HG02763 (cell line): ENCODE data around the gene MYMK.
"Not testable (repeated sequence)": the region's sequence is repeated elsewhere in the genome, so short reads cannot be mapped to it uniquely, and the experiment has no call there.

Experiments used
- ATAC-seq: cut with Tn5 transposase; IDR thresholded peaks from one replicate; pipeline ENCODE4 v1.9.1; 2021; ENCODE audit warnings: mild to moderate bottlenecking, moderate library complexity; ENCODE audit not compliant: unreplicated experiment

MYMK gene

DNA sequence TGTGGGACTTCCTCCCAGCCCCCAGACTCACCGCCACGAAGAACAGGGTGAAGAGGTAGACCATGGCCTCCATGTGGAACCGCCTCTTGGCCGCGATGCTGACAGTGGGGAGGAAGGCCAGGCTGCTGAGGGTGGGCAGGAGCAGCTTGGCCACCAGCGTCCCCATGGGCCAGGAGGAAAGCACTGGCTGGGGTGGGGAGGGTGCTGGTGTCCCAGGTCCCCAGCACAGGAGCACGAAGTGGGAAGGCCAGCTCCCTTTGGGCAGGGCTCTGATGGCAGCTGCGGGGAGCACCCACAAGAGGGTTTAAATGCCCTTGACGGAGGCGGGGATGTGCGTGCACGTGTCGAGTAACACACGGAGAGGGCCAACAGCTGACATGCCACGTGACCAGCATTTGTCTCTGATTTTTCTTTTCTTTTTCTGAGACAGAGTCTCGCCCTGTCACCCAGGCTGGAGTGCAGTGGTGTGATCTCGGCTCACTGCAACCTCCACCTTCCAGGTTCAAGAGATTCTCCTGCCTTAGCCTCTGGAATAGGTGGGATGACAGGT lies at the start of gene MYMK:
MYMK (minus strand) TSS at position 281 of the 550 bp plus-strand sequence; CDS start at position 166, 115 bp downstream.
- ATAC-seq = no peak

DNA sequence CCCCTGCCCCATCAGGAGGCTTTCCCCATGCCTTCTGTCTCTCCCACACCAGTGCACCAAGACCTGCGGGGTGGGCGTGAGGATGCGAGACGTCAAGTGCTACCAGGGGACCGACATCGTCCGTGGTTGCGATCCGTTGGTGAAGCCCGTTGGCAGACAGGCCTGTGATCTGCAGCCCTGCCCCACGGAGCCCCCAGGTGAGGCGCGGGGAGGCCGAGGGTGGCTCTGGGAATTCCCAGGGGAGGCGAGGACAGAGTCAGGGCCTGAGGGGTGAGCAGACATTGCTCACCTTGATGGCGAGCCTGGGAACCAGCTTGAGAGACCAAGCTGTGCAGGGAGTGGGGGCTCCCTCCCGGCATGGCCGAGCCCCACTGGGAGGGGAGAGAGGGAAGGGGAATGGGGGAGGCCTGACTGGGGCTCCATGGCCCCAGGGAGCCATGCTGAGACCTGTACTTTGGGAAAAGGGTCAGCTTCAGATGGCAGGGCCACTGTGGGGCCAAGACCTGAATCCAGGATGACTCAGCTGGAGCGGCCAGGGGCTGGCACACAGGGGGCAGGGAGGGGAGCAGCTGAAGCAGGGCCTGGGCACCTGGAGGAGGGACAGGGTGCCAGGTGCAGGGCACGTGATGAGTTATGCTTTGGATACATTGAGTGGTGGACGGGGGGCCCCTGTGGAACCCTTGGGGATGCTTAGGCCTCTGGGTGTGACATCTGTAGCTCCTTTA lies 49.2 kb upstream of the MYMK start:
- ATAC-seq = no peak

- no peak for ATAC-seq
These were observed 48.1 kb upstream of the MYMK start for GRCh38 chr9:133572821-133573361.

GRCh38 chr9:133571896-133572595 lies 47.3 kb upstream of the MYMK start:
- no peak for ATAC-seq

DNA sequence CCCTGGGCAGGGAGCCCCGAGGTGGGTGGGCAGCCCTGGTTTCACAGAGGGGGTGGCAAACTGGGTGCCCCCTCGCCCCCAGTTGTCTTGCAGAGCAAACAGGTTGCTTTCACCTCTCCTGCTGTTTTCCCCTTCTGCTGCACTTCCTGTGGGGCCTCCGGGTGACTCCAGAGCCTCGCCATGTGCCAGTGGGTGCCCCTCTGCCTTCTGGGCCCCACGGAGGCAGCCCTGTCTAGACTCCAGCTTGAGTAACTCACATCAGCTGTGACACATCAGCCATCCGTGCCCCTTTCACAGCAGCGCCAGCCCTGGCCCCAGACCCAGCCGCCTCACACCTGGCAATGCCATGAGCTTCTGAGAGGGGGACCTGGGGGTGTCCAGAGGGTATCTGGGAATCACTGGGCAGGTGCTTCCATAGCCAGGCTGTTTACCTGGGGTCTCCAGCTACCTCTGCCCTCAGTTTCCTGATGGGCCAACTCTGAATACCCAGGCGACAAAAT lies 46.7 kb upstream of the MYMK start:
- no peak for ATAC-seq

- no peak for ATAC-seq
These were observed 45.9 kb upstream of the MYMK start for GRCh38 chr9:133570691-133571080.

- no peak for ATAC-seq
These were observed 45.3 kb upstream of the MYMK start for GRCh38 chr9:133569891-133570690.

- no peak for ATAC-seq
These were observed 44.5 kb upstream of the MYMK start for GRCh38 chr9:133569121-133569785.

DNA sequence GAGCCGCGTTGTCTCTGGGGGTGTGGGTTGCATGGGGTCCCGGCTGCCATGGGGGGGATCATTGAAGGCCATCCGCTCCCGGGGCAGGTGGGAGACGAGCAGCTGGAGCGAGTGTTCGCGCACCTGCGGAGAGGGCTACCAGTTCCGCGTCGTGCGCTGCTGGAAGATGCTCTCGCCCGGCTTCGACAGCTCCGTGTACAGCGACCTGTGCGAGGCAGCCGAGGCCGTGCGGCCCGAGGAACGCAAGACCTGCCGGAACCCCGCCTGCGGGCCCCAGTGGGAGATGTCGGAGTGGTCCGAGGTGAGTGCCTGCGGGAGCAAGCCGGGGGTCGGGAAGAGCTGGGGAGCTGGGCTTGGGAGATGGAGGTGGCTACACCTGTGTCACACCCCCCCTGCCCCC lies 43.4 kb upstream of the MYMK start:
- no peak for ATAC-seq

GRCh38 chr9:133566817-133567216 lies 42.1 kb upstream of the MYMK start:
- ATAC-seq = no peak

- no peak for ATAC-seq
These were observed 41.6 kb upstream of the MYMK start for GRCh38 chr9:133566382-133566781.

DNA sequence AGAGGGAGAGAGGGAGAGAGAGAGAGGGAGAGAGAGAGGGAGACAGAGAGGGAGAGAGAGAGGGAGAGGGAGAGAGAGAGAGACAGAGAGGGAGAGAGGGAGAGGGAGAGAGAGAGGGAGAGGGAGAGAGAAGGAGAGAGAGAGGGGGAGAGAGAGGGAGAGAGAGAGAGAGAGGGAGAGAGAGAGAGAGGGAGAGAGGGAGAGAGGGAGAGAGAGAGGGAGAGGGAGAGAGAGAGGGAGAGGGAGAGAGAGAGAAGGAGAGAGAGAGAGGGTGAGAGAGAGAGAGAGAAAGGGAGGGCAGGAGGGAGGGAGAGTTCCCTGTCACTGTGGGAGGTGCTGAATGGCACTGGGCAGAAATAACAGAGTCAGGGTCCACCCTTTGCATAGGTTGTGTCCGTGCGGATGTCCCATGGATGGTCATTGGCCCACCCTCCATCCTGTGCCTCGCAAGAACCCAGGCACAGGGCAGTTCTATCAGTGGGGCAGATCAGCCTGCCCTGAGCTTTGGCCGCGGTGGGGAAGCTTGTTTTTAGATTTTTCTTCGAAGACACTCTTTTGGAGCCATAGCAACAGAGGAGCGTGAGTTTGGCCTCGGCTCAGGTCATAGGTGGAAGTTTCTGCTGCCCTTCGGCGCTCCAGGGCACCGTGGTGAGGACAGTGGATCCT lies 39.8 kb upstream of the MYMK start:
- ATAC-seq = no peak

DNA sequence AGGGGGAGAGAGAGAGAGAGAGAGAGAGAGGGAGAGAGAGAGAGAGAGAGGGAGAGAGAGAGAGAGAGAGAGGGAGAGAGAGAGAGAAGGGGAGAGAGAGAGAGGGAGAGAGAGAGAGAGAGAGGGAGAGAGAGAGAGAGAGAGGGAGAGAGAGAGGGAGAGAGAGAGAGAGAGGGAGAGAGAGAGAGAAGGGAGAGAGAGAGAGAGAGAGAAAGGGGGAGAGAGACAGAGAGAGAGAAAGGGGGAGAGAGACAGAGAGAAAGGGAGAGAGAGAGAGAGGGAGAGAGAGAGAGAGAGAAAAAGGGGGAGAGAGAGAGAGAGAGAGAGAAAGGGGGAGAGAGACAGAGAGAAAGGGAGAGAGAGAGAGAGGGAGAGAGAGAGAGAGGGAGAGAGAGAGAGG lies 39.1 kb upstream of the MYMK start:
- not testable (repeated sequence) for ATAC-seq

DNA sequence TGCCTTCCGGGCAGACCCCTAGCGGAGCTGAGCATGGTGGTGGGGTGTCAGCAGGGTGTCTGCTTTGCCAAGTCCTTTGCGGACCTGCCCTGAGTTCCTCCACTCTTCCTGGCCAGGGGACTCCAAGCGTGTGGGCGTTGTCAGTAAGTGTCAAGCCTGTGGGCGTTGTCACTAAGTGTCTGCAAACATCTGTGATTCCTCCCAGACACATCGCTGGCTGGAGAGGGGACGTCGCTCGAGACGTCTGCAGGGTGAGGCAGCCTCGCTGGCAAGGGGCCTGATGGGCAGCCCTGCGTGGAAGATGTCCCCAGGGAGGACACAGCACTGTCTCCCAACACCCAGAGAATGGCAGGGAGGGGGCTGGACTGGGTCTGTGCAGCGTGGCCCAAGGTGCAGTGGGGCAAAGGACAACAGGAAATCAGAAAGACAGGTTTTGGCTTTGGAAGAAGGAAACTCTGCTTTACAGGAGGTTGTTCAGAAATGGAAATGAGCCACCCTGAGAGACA lies 38.6 kb upstream of the MYMK start:
- ATAC-seq = no peak

GRCh38 chr9:133562611-133563290 lies 38.0 kb upstream of the MYMK start:
- no peak for ATAC-seq

DNA sequence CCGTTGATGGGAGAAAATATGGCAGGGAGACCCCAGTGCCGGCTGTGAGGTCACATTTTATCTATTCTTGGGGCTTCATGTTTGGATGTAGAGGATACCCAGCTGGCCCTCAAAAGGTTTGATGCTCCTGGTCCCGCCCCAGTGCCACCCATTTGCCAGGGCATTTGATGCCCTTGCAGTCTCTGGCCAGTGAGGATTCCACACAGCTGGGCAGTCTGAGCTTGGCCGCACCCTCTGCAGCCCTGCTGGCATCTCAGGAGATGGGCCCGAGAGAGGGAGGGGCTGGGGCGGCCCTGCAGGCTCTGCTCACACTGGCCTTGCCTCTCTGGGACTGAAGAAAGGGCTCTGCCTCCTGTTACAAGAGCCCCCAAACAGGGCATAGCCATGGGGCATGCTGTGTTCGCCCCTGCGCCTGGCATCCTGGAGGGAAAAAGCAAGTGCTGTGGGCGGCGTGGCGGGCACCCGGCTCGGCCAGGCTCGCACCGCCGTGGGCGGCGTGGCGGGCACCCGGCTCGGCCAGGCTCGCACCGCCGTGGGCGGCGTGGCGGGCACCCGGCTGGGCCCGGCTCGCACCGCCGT lies 37.3 kb upstream of the MYMK start:
- no peak for ATAC-seq

DNA sequence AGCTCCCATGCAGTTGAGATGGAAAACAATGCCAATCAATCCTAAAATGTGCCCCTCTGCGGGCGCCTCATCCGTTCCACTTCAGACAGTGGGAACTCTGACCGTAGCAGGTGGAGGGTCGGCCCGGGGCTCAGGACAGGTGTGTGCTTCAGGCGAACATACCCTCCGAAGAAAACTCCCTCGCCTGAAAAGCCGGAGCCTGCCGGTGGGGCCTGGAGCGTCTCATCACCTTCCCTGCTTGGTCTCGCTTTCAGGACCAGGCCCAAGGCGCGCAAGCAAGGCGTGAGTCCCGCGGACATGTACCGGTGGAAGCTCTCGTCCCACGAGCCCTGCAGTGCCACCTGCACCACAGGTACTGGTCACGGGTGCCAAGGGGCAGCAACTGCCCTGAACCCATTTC lies 36.2 kb upstream of the MYMK start:
- ATAC-seq = no peak

GRCh38 chr9:133560311-133560710 lies 35.6 kb upstream of the MYMK start:
- no peak for ATAC-seq
